Keratinocyte (primary cell): Measurements from ENCODE around the gene ACAD11. TPM values are rescaled to one million over a fixed set of nuclear protein-coding genes. Genes with fewer than 3 reads are reported as not detected.

ENCODE experiments used
- DNase-seq: peaks from one replicate; pipeline ENCODE4 v3.0.0-alpha.2; 2011; ENCODE audit warnings: low read depth, missing footprints, low spot score
- FAIRE-seq: peaks from 2 replicates; lab custom pipeline; 2011; peaks lifted over from hg19 to GRCh38; lab: Jason Lieb, UNC
- H2AFZ ChIP-seq: 2 replicates; pipeline ENCODE4 v1.6.0; 2012; ENCODE audit warnings: low read length, control low read depth, inconsistent platforms; ENCODE audit not compliant: control insufficient read depth
- H3K27ac ChIP-seq: 2 replicates; pipeline ENCODE4 v1.5.1; 2011; ENCODE audit warnings: low read length; ENCODE audit not compliant: control insufficient read depth, insufficient read depth
- H3K27me3 ChIP-seq: 3 replicates; pipeline ENCODE4 v1.6.0; 2011; ENCODE audit warnings: low read length; ENCODE audit not compliant: control insufficient read depth, insufficient read depth; ENCODE audit errors: extremely low read depth
- H3K36me3 ChIP-seq, 2 experiments: 2 replicates in 1 of 2; 3 replicates in 1 of 2; pipeline ENCODE4 v1.5.1; 2011; ENCODE audit warnings: low read length in 2 of 2, mild to moderate bottlenecking in 1 of 2; ENCODE audit not compliant: control insufficient read depth in 2 of 2, insufficient read depth in 2 of 2; ENCODE audit errors: extremely low read depth in 1 of 2
- H3K4me1 ChIP-seq: 3 replicates; pipeline ENCODE4 v1.5.1; 2011; ENCODE audit warnings: low read length; ENCODE audit not compliant: control insufficient read depth, insufficient read depth; ENCODE audit errors: extremely low read depth
- H3K4me2 ChIP-seq: 3 replicates; pipeline ENCODE4 v1.6.0; 2011; ENCODE audit warnings: low read depth, low read length; ENCODE audit not compliant: control insufficient read depth, insufficient read depth; ENCODE audit errors: extremely low read depth
- H3K4me3 ChIP-seq, 3 experiments: fragments of 200-600 bp in 1 of 3; sonication (generic) in 1 of 3; 2 replicates in 2 of 3; 3 replicates in 1 of 3; pipeline ENCODE4 v1.5.1; 2011 to 2016; ENCODE audit warnings: low read length in 3 of 3, mild to moderate bottlenecking in 3 of 3, control low read depth in 2 of 3, inconsistent platforms in 1 of 3, low read depth in 1 of 3, mixed read lengths in 1 of 3, mixed run types in 1 of 3, moderate library complexity in 1 of 3; ENCODE audit not compliant: control insufficient read depth in 2 of 3, insufficient read depth in 2 of 3; ENCODE audit errors: extremely low read depth in 1 of 3
- H3K79me2 ChIP-seq: 2 replicates; pipeline ENCODE4 v1.6.0; 2012; ENCODE audit warnings: low read length; ENCODE audit not compliant: control insufficient read depth, insufficient read depth
- H3K9ac ChIP-seq: 3 replicates; pipeline ENCODE4 v1.6.0; 2011; ENCODE audit warnings: low read length; ENCODE audit not compliant: control insufficient read depth, insufficient read depth; ENCODE audit errors: extremely low read depth
- H3K9me1 ChIP-seq: 3 replicates; pipeline ENCODE4 v1.6.0; 2011; ENCODE audit warnings: low read length; ENCODE audit not compliant: control insufficient read depth, insufficient read depth; ENCODE audit errors: extremely low read depth
- H3K9me3 ChIP-seq: 2 replicates; pipeline ENCODE4 v1.5.1; 2012; ENCODE audit warnings: low read depth, low read length; ENCODE audit not compliant: control insufficient read depth
- H4K20me1 ChIP-seq: 3 replicates; pipeline ENCODE4 v1.6.0; 2011; ENCODE audit warnings: low read length; ENCODE audit not compliant: control insufficient read depth, insufficient read depth; ENCODE audit errors: extremely low read depth
- CTCF ChIP-seq, 3 experiments: IDR thresholded peaks in 1 of 3; conservative IDR thresholded peaks in 1 of 3; optimal IDR thresholded peaks in 1 of 3; 2 replicates in 2 of 3; 3 replicates in 1 of 3; pipeline versions ENCODE3 to v1.5.1; 2011; ENCODE audit warnings: low read length in 3 of 3, mild to moderate bottlenecking in 3 of 3, moderate library complexity in 2 of 3, control low read depth in 1 of 3, inconsistent platforms in 1 of 3; ENCODE audit not compliant: insufficient read depth in 2 of 3; ENCODE audit errors: extremely low read depth in 1 of 3
- EZH2 ChIP-seq: IDR thresholded peaks from one replicate; pipeline ENCODE4 v1.6.1; 2012; ENCODE audit warnings: inconsistent platforms, mild to moderate bottlenecking, low read length, moderate library complexity
- dilution Hi-C: fragments of 300-500 bp; cut with MboI; formaldehyde crosslinking; loops from one replicate; pipeline ENCODE4 v1.7.0; 2020; ENCODE audit warnings: low sequenced_read_pairs; ENCODE audit not compliant: extremely low pct_ligation_motif_present
- polyA plus RNA-seq, 5 experiments: library from polyadenylated mRNA; depleted of rRNA in 3 of 5; stranded (reverse) in 3 of 5; stranded (forward) in 1 of 5; unstranded in 1 of 5; fragments of >200 nt; gene quantifications; 1 replicate in 1 of 5; 2 replicates in 3 of 5; 3 replicates in 1 of 5; pipeline versions ENCODE4 v1.2.1 to v1.2.3, GENCODE V29; 2011 to 2012; ENCODE audit warnings: missing spikeins in 2 of 5, low read depth in 1 of 5, low replicate concordance in 1 of 5

ACAD11 gene
- polyA plus RNA-seq, 1 donor (not counting 4 experiments of a cell fraction or from before 2014, with no cell fraction given): 32.1 TPM

GRCh38 chr3:132695422-132695821 is 35.8 kb upstream of the ACAD11 start:
- peaks cover 4 to 12% of the 10 kb centered on the region in 2 experiments for H3K36me3 ChIP-seq
- H3K4me3 ChIP-seq: no peak overlapping the region
- no peak overlapping the region for H2AFZ ChIP-seq
- H3K9ac ChIP-seq: no peak overlapping the region
- no peaks in the 10 kb centered on the region for H3K9me3 ChIP-seq
- no peak for FAIRE-seq
- no peak overlapping the region for H3K4me2 ChIP-seq
- no peaks in the 10 kb centered on the region for H3K27me3 ChIP-seq
- TF ChIP-seq EZH2: no peak
- no peak for TF ChIP-seq CTCF (optimal IDR thresholded peaks at IDR 0.05 in 1 of 3, IDR thresholded peaks at IDR 0.05 in 1 of 3, conservative IDR thresholded peaks at IDR 0.05 in 1 of 3; ENCODE audit: extremely low read depth in 1 of 3, insufficient read depth in 2 of 3, low read length in 3 of 3)
- no peak overlapping the region for H3K27ac ChIP-seq
- H3K4me1 ChIP-seq: no peaks in the 10 kb centered on the region
- no peaks in the 10 kb centered on the region for H3K9me1 ChIP-seq
- no peaks in the 10 kb centered on the region for H3K79me2 ChIP-seq
- DNase-seq: no peak
- dilution Hi-C loops: no loop called here
- no peaks in the 10 kb centered on the region for H4K20me1 ChIP-seq

GRCh38 chr3:132694991-132695390 is 35.4 kb upstream of the ACAD11 start:
- no peak for DNase-seq
- dilution Hi-C loops: no loop called here
- FAIRE-seq: no peak
- TF ChIP-seq EZH2: no peak
- no peak for TF ChIP-seq CTCF (optimal IDR thresholded peaks at IDR 0.05 in 1 of 3, IDR thresholded peaks at IDR 0.05 in 1 of 3, conservative IDR thresholded peaks at IDR 0.05 in 1 of 3; ENCODE audit: extremely low read depth in 1 of 3, insufficient read depth in 2 of 3, low read length in 3 of 3)
- H3K27me3 ChIP-seq: no peaks in the 10 kb centered on the region
- H2AFZ ChIP-seq: no peak overlapping the region
- no peak overlapping the region for H3K4me2 ChIP-seq
- H3K4me3 ChIP-seq: no peak overlapping the region
- H4K20me1 ChIP-seq: no peaks in the 10 kb centered on the region
- H3K4me1 ChIP-seq: no peaks in the 10 kb centered on the region
- H3K79me2 ChIP-seq: no peaks in the 10 kb centered on the region
- H3K9me3 ChIP-seq: no peaks in the 10 kb centered on the region
- H3K9ac ChIP-seq: no peak overlapping the region
- H3K36me3 ChIP-seq: peaks cover 5 to 12% of the 10 kb centered on the region in 2 experiments
- H3K27ac ChIP-seq: no peak overlapping the region
- H3K9me1 ChIP-seq: no peaks in the 10 kb centered on the region
